GM12878 (cell line): ENCODE measurements around the gene PAQR7. TPM values are rescaled to one million over a fixed set of nuclear protein-coding genes. Genes with fewer than 3 reads are reported as not detected.
A peak's percentile ranks its signal among the peaks of the same experiment; 100 is the strongest.

Experiments used
- ATF7 ChIP-seq: fragments of 450-650 bp; IDR thresholded peaks from 2 replicates; pipeline ENCODE4 v1.6.1; 2016; ENCODE audit warnings: low read depth, mild to moderate bottlenecking
- BHLHE40 ChIP-seq, 2 experiments: fragments of 450-650 bp in 1 of 2; IDR thresholded peaks; 2 replicates each; pipeline ENCODE4 v1.6.1; 2011 to 2017; ENCODE audit warnings: low read depth in 2 of 2, borderline replicate concordance in 1 of 2, improper control_type of control experiment in 1 of 2, low read length in 1 of 2, mild to moderate bottlenecking in 1 of 2
- CBX3 ChIP-seq: fragments of 200-600 bp; sonication (generic); IDR thresholded peaks from 2 replicates; pipeline ENCODE4 v1.6.1; 2016; ENCODE audit warnings: low read depth, borderline replicate concordance
- CHD1 ChIP-seq: IDR thresholded peaks from 2 replicates; pipeline ENCODE4 v1.6.1; 2012; ENCODE audit warnings: low read depth, low read length, improper control_type of control experiment
- E4F1 ChIP-seq: fragments of 450-650 bp; IDR thresholded peaks from 2 replicates; pipeline ENCODE4 v1.6.1; 2018; ENCODE audit warnings: borderline replicate concordance, mild to moderate bottlenecking; ENCODE audit not compliant: partially characterized antibody
- GATAD2B ChIP-seq: fragments of 450-650 bp; conservative IDR thresholded peaks from 2 replicates; pipeline ENCODE4 v1.6.1; 2017; ENCODE audit warnings: low read depth, mild to moderate bottlenecking, moderate library complexity
- KAT2A ChIP-seq: conservative IDR thresholded peaks from 2 replicates; pipeline ENCODE4 v1.6.1; 2011; ENCODE audit warnings: low read depth, low read length; ENCODE audit not compliant: control insufficient read depth
- KDM1A ChIP-seq: fragments of 200-600 bp; sonication (generic); IDR thresholded peaks from 2 replicates; pipeline ENCODE4 v1.6.1; 2016; ENCODE audit warnings: borderline replicate concordance
- LARP7 ChIP-seq: fragments of 450-650 bp; IDR thresholded peaks from 2 replicates; pipeline ENCODE4 v1.6.1; 2017; ENCODE audit warnings: mild to moderate bottlenecking
- MTA2 ChIP-seq: fragments of 450-650 bp; IDR thresholded peaks from 2 replicates; pipeline ENCODE4 v1.6.1; 2016; ENCODE audit warnings: low read depth, mild to moderate bottlenecking, moderate library complexity
- MXI1 ChIP-seq: fragments of 150-350 bp; IDR thresholded peaks from 2 replicates; pipeline ENCODE4 v1.6.1; 2011; ENCODE audit warnings: low read depth, mild to moderate bottlenecking, inconsistent platforms, low read length, improper control_type of control experiment
- MYB ChIP-seq: fragments of 150-350 bp; IDR thresholded peaks from 2 replicates; pipeline ENCODE4 v1.6.1; 2014; ENCODE audit warnings: mild to moderate bottlenecking, low read depth, low read length, borderline replicate concordance
- NFXL1 ChIP-seq: fragments of 450-650 bp; IDR thresholded peaks from 2 replicates; pipeline ENCODE4 v1.6.1; 2017; ENCODE audit warnings: antibody characterized with exemption, mild to moderate bottlenecking, borderline replicate concordance
- NFYA ChIP-seq: IDR thresholded peaks from 2 replicates; pipeline ENCODE4 v1.6.1; 2011; ENCODE audit warnings: low read depth, mild to moderate bottlenecking, low read length, improper control_type of control experiment, borderline replicate concordance
- NR2F1 ChIP-seq: fragments of 450-650 bp; conservative IDR thresholded peaks from 2 replicates; pipeline ENCODE4 v1.6.1; 2017; ENCODE audit warnings: mild to moderate bottlenecking
- NRF1 ChIP-seq: conservative IDR thresholded peaks from 2 replicates; pipeline ENCODE4 v1.6.1; 2011; ENCODE audit warnings: mild to moderate bottlenecking, low read depth, low read length, improper control_type of control experiment
- POLR2AphosphoS2 ChIP-seq: IDR thresholded peaks from 2 replicates; pipeline ENCODE4 v1.6.1; 2011; ENCODE audit warnings: low read depth, mild to moderate bottlenecking, low read length, improper control_type of control experiment, moderate library complexity
- POLR2AphosphoS5 ChIP-seq: IDR thresholded peaks from 2 replicates; pipeline ENCODE4 v1.6.1; 2011; ENCODE audit warnings: mild to moderate bottlenecking, low read length, inconsistent platforms
- RB1 ChIP-seq: fragments of 450-650 bp; formaldehyde crosslinking; IDR thresholded peaks from 2 replicates; pipeline ENCODE4 v1.6.1; 2017; ENCODE audit warnings: mild to moderate bottlenecking, borderline replicate concordance
- RELA ChIP-seq: fragments of 450-650 bp; IDR thresholded peaks from 2 replicates; pipeline ENCODE4 v1.8.0; 2014; ENCODE audit warnings: borderline replicate concordance; ENCODE audit not compliant: partially characterized antibody
- SIN3A ChIP-seq: IDR thresholded peaks from 2 replicates; pipeline ENCODE4 v1.6.1; 2012; ENCODE audit warnings: low read depth, low read length, improper control_type of control experiment
- SIX5 ChIP-seq: IDR thresholded peaks from 2 replicates; pipeline ENCODE4 v1.6.1; 2011; ENCODE audit warnings: mild to moderate bottlenecking, low read depth, low read length, moderate library complexity; ENCODE audit not compliant: severe bottlenecking
- SMARCA5 ChIP-seq: fragments of 450-650 bp; IDR thresholded peaks from 2 replicates; pipeline ENCODE4 v1.6.1; 2017; ENCODE audit warnings: mild to moderate bottlenecking
- YBX1 ChIP-seq: fragments of 450-650 bp; IDR thresholded peaks from 2 replicates; pipeline ENCODE4 v1.6.1; 2016; ENCODE audit warnings: antibody characterized with exemption
- ZBED1 ChIP-seq: IDR thresholded peaks from 2 replicates; pipeline ENCODE4 v1.6.1; 2016; ENCODE audit warnings: borderline replicate concordance
- polyA plus RNA-seq, 11 experiments: library from polyadenylated mRNA; depleted of rRNA in 4 of 11; unstranded in 6 of 11; stranded (reverse) in 5 of 11; fragments of >200 nt; fragmentation: Nextera tagmentation in 4 of 11; fragmentation: Illumina TruSeq in 1 of 11; extraction: Ambion mirVana in 4 of 11; extraction: Trizol in 1 of 11; gene quantifications; 1 replicate in 1 of 11; 2 replicates in 10 of 11; pipeline versions ENCODE4 v1.2.1 to v1.2.3, GENCODE V29; 2011 to 2016; ENCODE audit warnings: inconsistent platforms in 2 of 11, missing spikeins in 2 of 11, low read depth in 1 of 11
- total RNA-seq, 4 experiments: library from RNA; depleted of rRNA in 3 of 4; stranded (reverse); fragments of >200 nt in 3 of 4; fragmentation: Illumina TruSeq in 1 of 4; extraction: Trizol in 1 of 4; gene quantifications; 2 replicates each; pipeline versions ENCODE4 v1.2.1 to v1.2.3, GENCODE V29; 2013 to 2021
- TF ChIP-seq, protein P1 (sequence below): fragments of 150-350 bp; IDR thresholded peaks from 2 replicates; pipeline ENCODE4 v1.6.1; 2014; ENCODE audit warnings: mild to moderate bottlenecking, low read depth, low read length
- TF ChIP-seq, protein P2 (sequence below): IDR thresholded peaks from 2 replicates; pipeline ENCODE4 v1.6.1; 2012; ENCODE audit warnings: low read length, inconsistent platforms

PAQR7 gene
- total and polyA plus RNA-seq, 10 of the 15 experiments (the other 5 are each of a cell fraction or from before 2014, with no cell fraction given), result 1.1 to 8.8 (median 5.2) TPM

DNA sequence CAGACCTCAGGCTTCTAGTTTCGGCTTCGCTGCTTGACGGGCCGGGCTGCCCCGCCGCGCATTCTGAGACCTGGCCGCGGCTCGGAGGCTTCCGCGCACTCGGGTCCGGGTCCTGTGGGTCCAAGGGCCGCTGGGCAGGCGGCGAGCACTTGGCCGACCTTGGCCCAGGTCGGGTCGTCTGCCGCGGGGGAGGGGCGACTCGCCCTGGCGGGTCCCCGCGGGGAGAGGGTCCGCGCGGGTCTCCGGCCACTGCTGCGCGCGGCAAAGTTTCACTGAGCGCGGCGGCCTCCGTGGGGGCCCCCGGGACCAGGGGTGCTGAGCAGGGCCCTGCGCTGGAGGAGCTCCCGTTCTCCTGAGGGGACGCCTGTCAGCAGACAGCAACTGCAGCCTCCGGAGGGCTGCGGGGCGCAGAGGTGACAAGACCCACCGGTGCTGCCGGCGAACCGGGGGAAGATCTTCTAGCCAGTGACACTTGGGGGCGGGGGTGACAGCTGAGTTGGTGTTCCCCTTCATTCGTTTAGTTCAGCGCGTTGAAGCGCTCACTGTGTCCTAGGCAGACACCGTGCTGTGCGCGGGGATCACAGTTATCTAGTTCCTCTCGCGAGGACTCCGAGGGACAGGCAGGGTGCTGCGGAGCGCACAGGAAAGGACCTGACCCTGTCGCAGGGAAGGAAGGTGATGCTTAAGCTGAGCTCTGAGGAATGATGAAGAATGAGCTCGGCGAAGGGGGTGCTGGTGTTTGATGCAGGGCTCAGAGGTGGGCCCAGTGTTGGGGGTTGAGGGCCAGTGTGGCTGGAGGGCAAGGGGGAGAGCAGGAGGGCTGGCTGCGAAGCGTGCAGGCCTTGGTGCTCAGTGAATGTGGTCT is 55.0 kb downstream of the PAQR7 start (continued):
- TF ChIP-seq SIN3A (peak; percentile 23; the same call in 1 of the 2 replicates), MXI1 (peak; percentile 53), RELA (no peak), CHD1 (no peak), SMARCA5 (0 out of 2 replicates have a peak, but pooled peaks have one; percentile 30), POLR2AphosphoS2 (0 out of 2 replicates have a peak, but pooled peaks have one; percentile 14), MTA2 (no peak), MYB (no peak), KDM1A (no peak), GATAD2B (peak; percentile 51), LARP7 (peak; percentile 10; the same call in 1 of the 2 replicates), POLR2AphosphoS5 (peak; percentile 71; the same call in 1 of the 2 replicates), CBX3 (no peak), E4F1 (no peak), SIX5 (no peak), ATF7 (0 out of 2 replicates have a peak, but pooled peaks have one; percentile 15), YBX1 (no peak), NFYA (no peak), KAT2A (no peak), NFXL1 (no peak), NR2F1 (0 out of 2 replicates have a peak, but pooled peaks have one; percentile 35), NRF1 (no peak), BHLHE40 (IDR thresholded peaks at IDR 0.05; ENCODE audit: borderline replicate concordance in 1 of 2, low read depth in 2 of 2, low read length in 1 of 2) (0 out of 4 replicates have a peak, but pooled peaks of 1 of the 2 experiments have one; percentile 6), RB1 (no peak), ZBED1 (no peak)
- TF ChIP-seq, protein P1, sequence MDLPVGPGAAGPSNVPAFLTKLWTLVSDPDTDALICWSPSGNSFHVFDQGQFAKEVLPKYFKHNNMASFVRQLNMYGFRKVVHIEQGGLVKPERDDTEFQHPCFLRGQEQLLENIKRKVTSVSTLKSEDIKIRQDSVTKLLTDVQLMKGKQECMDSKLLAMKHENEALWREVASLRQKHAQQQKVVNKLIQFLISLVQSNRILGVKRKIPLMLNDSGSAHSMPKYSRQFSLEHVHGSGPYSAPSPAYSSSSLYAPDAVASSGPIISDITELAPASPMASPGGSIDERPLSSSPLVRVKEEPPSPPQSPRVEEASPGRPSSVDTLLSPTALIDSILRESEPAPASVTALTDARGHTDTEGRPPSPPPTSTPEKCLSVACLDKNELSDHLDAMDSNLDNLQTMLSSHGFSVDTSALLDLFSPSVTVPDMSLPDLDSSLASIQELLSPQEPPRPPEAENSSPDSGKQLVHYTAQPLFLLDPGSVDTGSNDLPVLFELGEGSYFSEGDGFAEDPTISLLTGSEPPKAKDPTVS, result no peak
- TF ChIP-seq, protein P2, sequence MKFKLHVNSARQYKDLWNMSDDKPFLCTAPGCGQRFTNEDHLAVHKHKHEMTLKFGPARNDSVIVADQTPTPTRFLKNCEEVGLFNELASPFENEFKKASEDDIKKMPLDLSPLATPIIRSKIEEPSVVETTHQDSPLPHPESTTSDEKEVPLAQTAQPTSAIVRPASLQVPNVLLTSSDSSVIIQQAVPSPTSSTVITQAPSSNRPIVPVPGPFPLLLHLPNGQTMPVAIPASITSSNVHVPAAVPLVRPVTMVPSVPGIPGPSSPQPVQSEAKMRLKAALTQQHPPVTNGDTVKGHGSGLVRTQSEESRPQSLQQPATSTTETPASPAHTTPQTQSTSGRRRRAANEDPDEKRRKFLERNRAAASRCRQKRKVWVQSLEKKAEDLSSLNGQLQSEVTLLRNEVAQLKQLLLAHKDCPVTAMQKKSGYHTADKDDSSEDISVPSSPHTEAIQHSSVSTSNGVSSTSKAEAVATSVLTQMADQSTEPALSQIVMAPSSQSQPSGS, result no peak
